K562 (cell line): ENCODE results near the gene ABCC5. TPM values are rescaled to one million over a fixed set of nuclear protein-coding genes. Genes with fewer than 3 reads are reported as not detected.

ENCODE experiments used
- ATAC-seq: fragments of 200-7000 bp; cut with Tn5 transposase; 3 replicates; pipeline ENCODE4 v1.9.1; 2020; ENCODE audit warnings: moderate library complexity
- BruUV-seq: library from RNA; stranded (reverse); fragments of 400-500 nt; replicated peaks from 2 replicates; lab custom pipeline; 2021; lab: Mats Ljungman, UMichigan
- CTCF ChIA-PET: fragments of 300-600 bp; formaldehyde crosslinking; extraction: SDS; loops from one replicate; lab custom pipeline; 2021; ENCODE audit warnings: low intra/inter-chr PET ratio; lab: Yijun Ruan, JAX
- POLR2A ChIA-PET: fragments of 300-600, 350-650 bp; sonication (Branson Sonifier 250); formaldehyde crosslinking; extraction: SDS; loops from one replicate; lab custom pipeline; 2021; ENCODE audit warnings: antibody characterized with exemption, inconsistent platforms; lab: Yijun Ruan, JAX
- DNase-seq, 4 experiments: peaks; one replicate each; pipeline versions ENCODE4 v3.0.0 to v3.0.0-alpha.2; 2011 to 2018; ENCODE audit warnings: low spot score in 3 of 4, mixed read lengths in 3 of 4; ENCODE audit errors: extremely low read depth in 1 of 4
- FAIRE-seq: peaks from 2 replicates; lab custom pipeline; 2011; peaks lifted over from hg19 to GRCh38; lab: Jason Lieb, UNC
- H2AFZ ChIP-seq: 2 replicates; pipeline ENCODE4 v1.6.0; 2011; ENCODE audit warnings: low read depth, low read length, control low read depth, inconsistent platforms
- H3K27ac ChIP-seq: fragments of 200-600 bp; 3 replicates; pipeline ENCODE4 v1.8.0; 2011; ENCODE audit warnings: low read depth, mild to moderate bottlenecking, control low read depth, inconsistent platforms, low read length, moderate library complexity, mixed read lengths; ENCODE audit errors: extremely low read depth
- H3K27me3 ChIP-seq, 2 experiments: fragments of 300-600 bp in 1 of 2; 2 replicates in 1 of 2; 3 replicates in 1 of 2; pipeline versions ENCODE4 v1.6.0 to v1.8.0; 2011; ENCODE audit warnings: inconsistent platforms in 2 of 2, low read length in 2 of 2, mild to moderate bottlenecking in 1 of 2, mixed read lengths in 1 of 2, moderate library complexity in 1 of 2; ENCODE audit not compliant: control insufficient read depth in 2 of 2, insufficient read depth in 2 of 2
- H3K36me3 ChIP-seq: fragments of 300-600 bp; 3 replicates; pipeline ENCODE4 v1.8.0; 2011; ENCODE audit warnings: mild to moderate bottlenecking, low read length, inconsistent platforms; ENCODE audit not compliant: control insufficient read depth, insufficient read depth
- H3K4me1 ChIP-seq, 2 experiments: fragments of 200-600 bp in 1 of 2; replicated peaks in 1 of 2; 2 replicates in 1 of 2; 3 replicates in 1 of 2; pipeline versions ENCODE4 v1.5.1 to v1.8.0; 2011; ENCODE audit warnings: inconsistent platforms in 2 of 2, low read length in 2 of 2, mild to moderate bottlenecking in 1 of 2, mixed read lengths in 1 of 2, moderate library complexity in 1 of 2; ENCODE audit not compliant: control insufficient read depth in 2 of 2, insufficient read depth in 2 of 2
- H3K4me2 ChIP-seq: 2 replicates; pipeline ENCODE4 v1.6.1; 2011; ENCODE audit warnings: low read length, control low read depth, inconsistent platforms, mixed read lengths; ENCODE audit not compliant: insufficient read depth
- H3K4me3 ChIP-seq: fragments of 200-600 bp; sonication (generic), shearing (Covaris generic); 2 replicates; pipeline ENCODE4 v1.5.1; 2016; ENCODE audit warnings: control low read depth, inconsistent platforms
- H3K79me2 ChIP-seq: fragments of 200-600 bp; 3 replicates; pipeline ENCODE4 v1.8.0; 2011; ENCODE audit warnings: low read length, inconsistent platforms; ENCODE audit not compliant: control insufficient read depth, insufficient read depth
- H3K9ac ChIP-seq, 2 experiments: 2 replicates each; pipeline versions ENCODE4 v1.6.0 to v1.6.1; 2011; ENCODE audit warnings: low read depth in 2 of 2, low read length in 2 of 2, control low read depth in 1 of 2, inconsistent platforms in 1 of 2, mild to moderate bottlenecking in 1 of 2, mixed read lengths in 1 of 2; ENCODE audit not compliant: insufficient read depth in 1 of 2
- H3K9me1 ChIP-seq: one replicate; pipeline ENCODE4 v1.6.0; 2011; ENCODE audit warnings: inconsistent platforms, mild to moderate bottlenecking, low read length, moderate library complexity; ENCODE audit not compliant: control insufficient read depth, insufficient read depth
- H3K9me3 ChIP-seq: replicated peaks from 2 replicates; pipeline ENCODE4 v1.5.1; 2011; ENCODE audit warnings: low read depth, low read length, inconsistent platforms; ENCODE audit not compliant: control insufficient read depth, insufficient read depth
- H4K20me1 ChIP-seq: replicated peaks from 2 replicates; pipeline ENCODE4 v1.6.1; 2011; ENCODE audit warnings: low read length, inconsistent platforms, mixed read lengths; ENCODE audit not compliant: control insufficient read depth, insufficient read depth
- ARID1B ChIP-seq: fragments of 450-650 bp; IDR thresholded peaks from 2 replicates; pipeline ENCODE4 v1.6.1; 2016; ENCODE audit warnings: antibody characterized with exemption, mild to moderate bottlenecking, inconsistent platforms
- DPF2 ChIP-seq: fragments of 450-650 bp; IDR thresholded peaks from 2 replicates; pipeline ENCODE4 v1.6.1; 2016
- FOSL1 ChIP-seq: fragments of 200-800 bp; sonication (Bioruptor generic); conservative IDR thresholded peaks from 2 replicates; pipeline ENCODE4 v1.6.1; 2016; ENCODE audit warnings: missing genetic modification characterization, missing compliant biosample characterization
- JUND ChIP-seq, 2 experiments: IDR thresholded peaks; 2 replicates in 1 of 2; 3 replicates in 1 of 2; pipeline ENCODE4 v1.6.1; 2011; ENCODE audit warnings: borderline replicate concordance in 2 of 2, low read depth in 2 of 2, low read length in 2 of 2, improper control_type of control experiment in 1 of 2, missing biosample characterization in 1 of 2, missing genetic modification characterization in 1 of 2, missing genetic modification reagents in 1 of 2
- MTA3 ChIP-seq: fragments of 450-650 bp; formaldehyde crosslinking; IDR thresholded peaks from 2 replicates; pipeline ENCODE4 v1.6.1; 2017; ENCODE audit warnings: mild to moderate bottlenecking, borderline replicate concordance
- MXI1 ChIP-seq: IDR thresholded peaks from 2 replicates; pipeline ENCODE4 v1.6.1; 2011; ENCODE audit warnings: low read depth, mild to moderate bottlenecking, improper control_type of control experiment, low read length
- NFXL1 ChIP-seq: fragments of 450-650 bp; formaldehyde crosslinking; IDR thresholded peaks from 2 replicates; pipeline ENCODE4 v1.4.0; 2021; ENCODE audit warnings: mild to moderate bottlenecking
- SMAD4 ChIP-seq: fragments of 250-450 bp; sonication (Bioruptor Pico); conservative IDR thresholded peaks from 2 replicates; pipeline ENCODE4 v1.8.0; 2021; ENCODE audit warnings: inconsistent platforms, mild to moderate bottlenecking, moderate library complexity
- SMC3 ChIP-seq: conservative IDR thresholded peaks from 2 replicates; pipeline ENCODE4 v1.6.1; 2011; ENCODE audit warnings: low read depth, low read length, improper control_type of control experiment; ENCODE audit not compliant: insufficient read depth
- SOX6 ChIP-seq: fragments of 450-650 bp; IDR thresholded peaks from 2 replicates; pipeline ENCODE4 v1.6.1; 2014; ENCODE audit warnings: mild to moderate bottlenecking
- TBL1XR1 ChIP-seq, 2 experiments: IDR thresholded peaks; 2 replicates each; pipeline ENCODE4 v1.6.1; 2012; ENCODE audit warnings: improper control_type of control experiment in 2 of 2, low read length in 2 of 2, mild to moderate bottlenecking in 1 of 2
- WGBS: fragments of 100-300 bp; shearing (Covaris generic); methylation state at CpG from one replicate; pipeline ENCODE4 v1.1.6; 2016; ENCODE audit warnings: low coverage, mixed read lengths; ENCODE audit not compliant: insufficient coverage; ENCODE audit errors: missing lambda C conversion rate; 5-methylcytosine and 5-hydroxymethylcytosine counted together
- in situ Hi-C: fragments of 300-500 bp; cut with MboI; formaldehyde crosslinking; loops from 4 replicates; pipeline ENCODE4 v1.15.0; 2018; ENCODE audit warnings: inconsistent platforms, mixed read lengths
- intact Hi-C: fragments of 100-400 bp; cut with micrococcal nuclease; formaldehyde crosslinking; loops from 2 replicates; pipeline ENCODE4 v1.14.2; 2022
- polyA plus RNA-seq, 8 experiments: library from polyadenylated mRNA; depleted of rRNA in 4 of 8; stranded (reverse) in 5 of 8; unstranded in 3 of 8; fragments of >200 nt; fragmentation: Nextera tagmentation in 2 of 8; fragmentation: Illumina TruSeq in 1 of 8; extraction: Ambion mirVana in 2 of 8; extraction: Trizol in 1 of 8; gene quantifications; 2 replicates each; pipeline versions ENCODE4 v1.2.1 to v1.2.3, GENCODE V29; 2011 to 2014; ENCODE audit warnings: inconsistent platforms in 1 of 8, missing spikeins in 1 of 8
- total RNA-seq, 7 experiments: library from RNA; depleted of rRNA in 6 of 7; stranded (reverse); fragments of >200 nt in 6 of 7; fragmentation: Illumina TruSeq in 2 of 7; extraction: Trizol in 2 of 7; gene quantifications; 2 replicates each; pipeline versions ENCODE4 v1.2.1 to v1.2.3, GENCODE V29; 2011 to 2021; ENCODE audit warnings: low replicate concordance in 1 of 7

ABCC5 gene
- total and polyA plus RNA-seq, 9 of the 15 experiments (the other 6 are each of a cell fraction or from before 2014, with no cell fraction given), result 22.0 to 53.0 (median 41.9) TPM

GRCh38 chr3:183946037-183946436 lies 71.6 kb downstream of the ABCC5 start:
- no peak overlapping the region for H3K4me3 ChIP-seq
- H3K9me1 ChIP-seq, result no peaks in the 10 kb centered on the region
- peaks cover 87% of the 10 kb centered on the region for H3K36me3 ChIP-seq
- H3K4me2 ChIP-seq, result peak overlapping the region; percentile 12; the same call in 1 of the 2 replicates
- no peaks in the 10 kb centered on the region for H3K9me3 ChIP-seq
- H3K4me1 ChIP-seq, result peaks cover 0 to 12% of the 10 kb centered on the region in 2 experiments; a peak in 3 of 5 replicates
- H3K27ac ChIP-seq, result peak overlapping the region; percentile 34; the same call in 1 of the 3 replicates
- TF ChIP-seq MTA3 (no peak), TBL1XR1 (IDR thresholded peaks at IDR 0.05; ENCODE audit: low read length in 2 of 2) (peak in 1 of 2 experiments; percentile 48; a peak in 1 of 4 replicates), SMAD4 (CRISPR knock-in tag) (0 out of 2 replicates have a peak, but pooled peaks have one; percentile 66), MXI1 (no peak), SMC3 (no peak), SOX6 (0 out of 2 replicates have a peak, but pooled peaks have one; percentile 12), FOSL1 (tag) (peak; percentile 53), ARID1B (peak; percentile 38), NFXL1 (CRISPR knock-in tag) (no peak), JUND (IDR thresholded peaks at IDR 0.05; ENCODE audit: borderline replicate concordance, low read depth, low read length) (peak; percentile 39; the same call in 1 of the 2 replicates), JUND (tag; IDR thresholded peaks at IDR 0.05; ENCODE audit: borderline replicate concordance, low read depth, low read length) (peak; percentile 18; the same call in 1 of the 3 replicates), DPF2 (0 out of 2 replicates have a peak, but pooled peaks have one; percentile 22)
- TF ChIP-seq, all 486 proteins: peak for 7
- intact Hi-C loops, result no loop called here
- H3K79me2 ChIP-seq, result no peaks in the 10 kb centered on the region
- BruUV-seq, result no TSS peak
- ATAC-seq (peak; percentile 49; the same call in 2 of the 3 replicates), DNase-seq (peak in 1 of 4 experiments; percentile 23), FAIRE-seq (no peak)
- H2AFZ ChIP-seq, result no peak overlapping the region; the same call in 1 of the 2 replicates
- no peaks in the 10 kb centered on the region for H4K20me1 ChIP-seq
- H3K9ac ChIP-seq, result no peak overlapping the region
- ChIA-PET POLR2A (interaction anchor here (1.0 to 1.1 kb wide), 3 partner anchors 9 to 15 kb away, joined by 3 to 5 read pairs (median 5); no protein-coding TSS in a partner anchor), CTCF (no interaction called here)
- H3K27me3 ChIP-seq, result no peaks in the 10 kb centered on the region
- 68% methylated on average over 2 of the region's 2 CpGs for WGBS
- in situ Hi-C loops, result no loop called here
